ENCODE results near the gene TTLL1.

Gene TTLL1

DNA sequence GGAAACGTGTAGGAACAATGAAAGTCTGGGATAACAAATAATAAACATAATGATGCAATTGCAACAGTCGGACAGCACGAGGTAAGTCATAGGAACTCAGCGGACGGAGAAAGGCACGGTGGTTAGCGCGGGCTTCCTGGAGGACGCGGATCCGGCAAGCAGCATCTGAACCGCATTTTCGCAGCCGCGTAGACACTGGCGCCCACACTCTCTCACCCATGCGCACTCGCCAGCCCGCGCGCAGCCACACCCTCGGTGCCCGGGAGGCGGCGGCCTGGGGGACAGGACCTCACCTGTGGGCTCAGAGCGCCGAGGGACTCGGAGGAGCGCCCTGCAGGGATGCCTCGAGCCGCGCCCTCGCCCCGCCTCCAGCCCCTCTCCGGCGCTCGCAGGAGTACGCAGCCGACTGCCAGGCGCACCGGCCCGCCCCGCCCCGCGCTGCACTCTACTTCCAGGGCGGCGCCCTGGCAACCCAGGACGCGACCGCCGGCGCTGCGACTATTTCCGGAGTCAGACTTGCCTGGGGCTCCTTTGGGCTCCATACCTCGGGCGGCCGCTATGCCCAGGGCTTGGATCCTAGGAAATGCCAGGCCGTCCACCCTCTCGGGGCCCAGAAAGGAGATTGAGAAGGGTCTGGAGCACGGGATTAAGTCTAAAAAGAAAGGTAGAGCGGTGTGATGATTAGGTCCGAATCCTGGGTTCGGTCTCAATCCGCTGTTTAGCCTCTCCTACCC, at the start of gene TTLL1:
TSS of gene TTLL1 (minus strand) at position 408 of the 734 bp plus-strand sequence. CDS start 13,805 bp downstream, outside the sequence.
- Histone ChIP-seq H3K27me3 (ENCODE audit: control insufficient read depth, insufficient read depth, low read length) (no peaks in the 10 kb centered on the region), H3K4me1 (ENCODE audit: control insufficient read depth, insufficient read depth, low read length) (0 out of 2 replicates have a peak, but pooled peaks cover 1% of the 10 kb centered on the region), H3K4me3 (ENCODE audit: low read length) (peak within 1 kb of the TSS; percentile 64; the same call in 1 of the 2 replicates), H3K9me3 (ENCODE audit: control insufficient read depth, insufficient read depth, low read length) (no peaks in the 10 kb centered on the region), H3K36me3 (ENCODE audit: control insufficient read depth, insufficient read depth, low read length) (no peaks in the 10 kb centered on the region), H3K27ac (ENCODE audit: low read length) (no peak within 1 kb of the TSS)
- peak; percentile 50 for DNase-seq (ENCODE audit: low read depth, low spot score)
- WGBS (ENCODE audit: insufficient coverage, insufficient read length): no CpG with 5 or more reads among the region's 64 CpGs

DNA sequence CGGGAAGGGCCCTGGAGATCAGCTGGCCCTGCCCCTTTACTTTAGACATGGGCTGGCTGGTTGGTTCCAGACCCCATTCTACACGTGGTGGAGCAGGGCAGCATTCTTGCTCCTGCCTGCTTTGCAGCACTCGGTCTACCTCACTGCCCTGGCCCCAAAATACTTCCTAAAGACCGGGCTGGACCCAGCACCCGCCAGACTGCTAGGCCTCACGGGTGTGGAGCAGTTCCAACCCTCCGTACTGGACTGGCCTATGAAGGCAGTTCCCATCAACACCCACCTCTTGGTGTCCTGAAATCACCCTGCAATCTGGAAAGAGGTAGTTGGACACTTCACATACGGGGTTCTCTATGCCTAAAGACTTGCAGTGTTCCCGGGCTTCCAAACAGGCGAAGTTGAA, 47.6 kb upstream of the TTLL1 start:
- Histone ChIP-seq H3K27ac (ENCODE audit: low read length) (no peak overlapping the region), H3K27me3 (ENCODE audit: control insufficient read depth, insufficient read depth, low read length) (no peaks in the 10 kb centered on the region), H3K36me3 (ENCODE audit: control insufficient read depth, insufficient read depth, low read length) (peaks cover 23% of the 10 kb centered on the region), H3K4me1 (ENCODE audit: control insufficient read depth, insufficient read depth, low read length) (no peaks in the 10 kb centered on the region), H3K9me3 (ENCODE audit: control insufficient read depth, insufficient read depth, low read length) (no peaks in the 10 kb centered on the region), H3K4me3 (ENCODE audit: low read length) (no peak overlapping the region)
- no peak for DNase-seq (ENCODE audit: low read depth, low spot score)
- no CpG with 5 or more reads among the region's 10 CpGs for WGBS (ENCODE audit: insufficient coverage, insufficient read length)

DNA sequence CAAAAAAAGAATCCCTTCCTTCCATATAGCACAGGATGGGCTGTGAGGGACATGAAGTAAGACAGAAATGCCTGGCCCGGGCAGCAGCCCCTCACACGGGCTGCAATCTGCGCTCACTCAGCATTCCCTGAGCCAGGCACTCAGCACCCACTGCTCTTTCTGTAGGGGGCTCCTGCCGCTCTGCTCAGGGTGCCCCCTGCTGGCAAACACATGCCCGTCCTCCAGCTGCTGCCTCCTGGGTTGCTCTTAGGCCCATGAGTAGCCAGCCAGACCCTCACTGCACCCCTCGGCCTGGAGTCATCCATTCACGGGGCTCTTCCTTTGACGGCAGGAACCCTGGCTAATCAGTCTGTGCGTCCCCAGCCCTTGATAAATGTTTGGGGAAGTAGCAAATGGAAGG, 47.1 kb upstream of the TTLL1 start:
- peaks cover 23% of the 10 kb centered on the region for H3K36me3 ChIP-seq (ENCODE audit: control insufficient read depth, insufficient read depth, low read length)
- H3K27ac ChIP-seq (ENCODE audit: low read length): no peak overlapping the region
- no peak overlapping the region for H3K4me3 ChIP-seq (ENCODE audit: low read length)
- H3K27me3 ChIP-seq (ENCODE audit: control insufficient read depth, insufficient read depth, low read length): no peaks in the 10 kb centered on the region
- DNase-seq (ENCODE audit: low read depth, low spot score): no peak
- H3K4me1 ChIP-seq (ENCODE audit: control insufficient read depth, insufficient read depth, low read length): no peaks in the 10 kb centered on the region
- no CpG with 5 or more reads among the region's 9 CpGs for WGBS (ENCODE audit: insufficient coverage, insufficient read length)
- H3K9me3 ChIP-seq (ENCODE audit: control insufficient read depth, insufficient read depth, low read length): no peaks in the 10 kb centered on the region

DNA sequence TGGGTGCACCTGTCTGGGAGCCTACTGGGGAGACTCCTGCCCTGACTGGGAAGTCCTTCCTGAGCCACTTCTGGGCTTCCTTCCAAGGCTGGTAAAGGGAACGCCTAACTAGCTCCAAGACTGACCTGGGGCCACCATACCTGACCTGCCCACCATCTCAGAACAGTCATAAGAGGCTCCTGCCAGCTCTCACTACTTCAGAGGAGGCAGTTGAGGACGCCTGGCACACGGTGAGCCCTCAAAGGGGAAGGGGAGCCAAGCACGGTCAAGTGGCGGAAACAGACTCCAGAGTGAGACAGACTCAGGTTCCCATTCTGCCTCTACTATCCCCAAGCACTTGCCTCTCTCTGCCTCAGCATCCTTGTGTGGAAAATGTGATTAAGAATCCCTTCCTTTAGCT, 46.4 kb upstream of the TTLL1 start:
- Histone ChIP-seq H3K27me3 (ENCODE audit: control insufficient read depth, insufficient read depth, low read length) (no peaks in the 10 kb centered on the region), H3K4me1 (ENCODE audit: control insufficient read depth, insufficient read depth, low read length) (no peaks in the 10 kb centered on the region), H3K9me3 (ENCODE audit: control insufficient read depth, insufficient read depth, low read length) (no peaks in the 10 kb centered on the region), H3K36me3 (ENCODE audit: control insufficient read depth, insufficient read depth, low read length) (peaks cover 23% of the 10 kb centered on the region), H3K4me3 (ENCODE audit: low read length) (no peak overlapping the region), H3K27ac (ENCODE audit: low read length) (no peak overlapping the region)
- no CpG with 5 or more reads among the region's 5 CpGs for WGBS (ENCODE audit: insufficient coverage, insufficient read length)
- no peak for DNase-seq (ENCODE audit: low read depth, low spot score)

DNA sequence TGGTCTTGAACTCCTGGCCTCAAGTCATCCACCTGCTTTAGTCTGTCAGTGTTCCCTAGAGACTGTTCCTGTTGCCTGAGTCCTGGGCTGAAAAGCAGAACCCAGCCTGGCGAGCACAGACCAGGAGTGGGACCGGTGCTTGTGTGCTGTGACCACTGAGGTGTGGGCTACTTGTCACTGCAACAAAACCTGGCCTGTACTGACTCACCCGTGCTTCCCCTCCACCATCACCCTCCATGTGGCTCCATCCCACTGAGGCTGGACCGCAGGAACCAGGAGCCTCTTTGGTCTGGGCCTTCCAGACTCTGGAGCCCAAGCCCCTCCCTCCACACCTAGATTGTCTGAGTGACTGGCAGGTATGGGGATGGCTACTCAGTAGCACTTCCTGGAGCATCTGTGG, 45.4 kb upstream of the TTLL1 start:
- Histone ChIP-seq H3K27ac (ENCODE audit: low read length) (no peak overlapping the region), H3K9me3 (ENCODE audit: control insufficient read depth, insufficient read depth, low read length) (no peaks in the 10 kb centered on the region), H3K4me1 (ENCODE audit: control insufficient read depth, insufficient read depth, low read length) (no peaks in the 10 kb centered on the region), H3K36me3 (ENCODE audit: control insufficient read depth, insufficient read depth, low read length) (peaks cover 20% of the 10 kb centered on the region), H3K4me3 (ENCODE audit: low read length) (no peak overlapping the region), H3K27me3 (ENCODE audit: control insufficient read depth, insufficient read depth, low read length) (no peaks in the 10 kb centered on the region)
- no peak for DNase-seq (ENCODE audit: low read depth, low spot score)
- WGBS (ENCODE audit: insufficient coverage, insufficient read length): no CpG with 5 or more reads among the region's 4 CpGs

DNA sequence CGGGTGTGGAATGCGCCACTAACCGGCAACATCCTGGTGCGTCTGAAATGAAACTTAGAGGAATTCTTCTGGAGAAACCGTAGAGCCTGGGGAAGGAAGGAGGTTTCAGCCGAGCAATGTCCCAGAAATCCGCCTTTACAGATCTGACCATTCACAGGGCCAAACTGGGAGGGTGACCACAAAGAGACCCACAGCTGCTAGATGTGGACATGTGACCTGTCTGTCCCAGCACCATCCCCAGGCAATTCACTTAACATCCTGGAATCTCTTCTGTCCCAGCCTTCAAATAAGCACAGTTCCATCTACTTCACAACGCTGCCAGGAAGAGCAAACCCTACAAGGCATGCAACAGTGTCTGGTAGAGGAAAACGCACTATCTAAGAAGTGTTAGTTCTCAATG, 44.2 kb upstream of the TTLL1 start:
- H3K36me3 ChIP-seq (ENCODE audit: control insufficient read depth, insufficient read depth, low read length): peaks cover 20% of the 10 kb centered on the region
- DNase-seq (ENCODE audit: low read depth, low spot score): no peak
- H3K27ac ChIP-seq (ENCODE audit: low read length): no peak overlapping the region
- no peak overlapping the region for H3K4me3 ChIP-seq (ENCODE audit: low read length)
- no peaks in the 10 kb centered on the region for H3K4me1 ChIP-seq (ENCODE audit: control insufficient read depth, insufficient read depth, low read length)
- H3K9me3 ChIP-seq (ENCODE audit: control insufficient read depth, insufficient read depth, low read length): no peaks in the 10 kb centered on the region
- WGBS (ENCODE audit: insufficient coverage, insufficient read length): no CpG with 5 or more reads among the region's 9 CpGs
- H3K27me3 ChIP-seq (ENCODE audit: control insufficient read depth, insufficient read depth, low read length): no peaks in the 10 kb centered on the region

DNA sequence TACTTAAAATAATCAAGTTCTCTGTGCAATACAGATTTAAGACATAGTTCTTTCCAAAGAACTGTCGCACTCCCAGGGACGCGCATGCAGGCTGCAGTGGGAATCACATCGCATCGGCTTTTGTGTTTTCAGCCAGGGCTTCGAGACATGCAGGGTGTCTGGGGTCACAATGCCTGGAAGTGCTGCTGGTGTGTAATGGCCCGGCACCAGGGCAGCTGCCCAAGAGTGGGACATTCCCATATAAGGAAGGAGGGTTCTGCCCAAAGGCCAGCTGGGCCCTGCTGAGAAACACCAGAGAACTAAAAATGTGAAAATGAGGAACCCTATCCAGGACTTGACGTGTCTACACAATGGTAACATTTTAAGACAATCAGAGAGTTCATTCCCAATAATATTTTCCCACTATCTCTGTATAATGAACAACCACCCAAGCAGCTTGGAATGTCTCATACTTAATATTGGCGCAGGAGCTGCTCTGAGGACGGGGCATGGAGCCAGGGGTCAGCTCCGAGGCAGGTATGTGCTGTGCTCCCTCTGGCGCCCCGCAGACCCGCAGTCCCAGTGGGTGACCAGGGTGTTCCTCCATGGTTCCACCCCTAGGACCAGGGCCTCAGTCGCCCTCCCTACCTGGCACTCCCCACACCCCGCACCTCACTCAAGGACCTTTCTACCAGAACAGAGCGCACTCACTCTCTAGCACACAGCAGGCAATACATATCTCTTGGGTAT, 42.7 kb upstream of the TTLL1 start:
- no peaks in the 10 kb centered on the region for H3K4me1 ChIP-seq (ENCODE audit: control insufficient read depth, insufficient read depth, low read length)
- peaks cover 14% of the 10 kb centered on the region for H3K36me3 ChIP-seq (ENCODE audit: control insufficient read depth, insufficient read depth, low read length)
- no peak for DNase-seq (ENCODE audit: low read depth, low spot score)
- H3K27ac ChIP-seq (ENCODE audit: low read length): no peak overlapping the region
- H3K4me3 ChIP-seq (ENCODE audit: low read length): no peak overlapping the region
- no peaks in the 10 kb centered on the region for H3K27me3 ChIP-seq (ENCODE audit: control insufficient read depth, insufficient read depth, low read length)
- WGBS (ENCODE audit: insufficient coverage, insufficient read length): no CpG with 5 or more reads among the region's 17 CpGs
- no peaks in the 10 kb centered on the region for H3K9me3 ChIP-seq (ENCODE audit: control insufficient read depth, insufficient read depth, low read length)

DNA sequence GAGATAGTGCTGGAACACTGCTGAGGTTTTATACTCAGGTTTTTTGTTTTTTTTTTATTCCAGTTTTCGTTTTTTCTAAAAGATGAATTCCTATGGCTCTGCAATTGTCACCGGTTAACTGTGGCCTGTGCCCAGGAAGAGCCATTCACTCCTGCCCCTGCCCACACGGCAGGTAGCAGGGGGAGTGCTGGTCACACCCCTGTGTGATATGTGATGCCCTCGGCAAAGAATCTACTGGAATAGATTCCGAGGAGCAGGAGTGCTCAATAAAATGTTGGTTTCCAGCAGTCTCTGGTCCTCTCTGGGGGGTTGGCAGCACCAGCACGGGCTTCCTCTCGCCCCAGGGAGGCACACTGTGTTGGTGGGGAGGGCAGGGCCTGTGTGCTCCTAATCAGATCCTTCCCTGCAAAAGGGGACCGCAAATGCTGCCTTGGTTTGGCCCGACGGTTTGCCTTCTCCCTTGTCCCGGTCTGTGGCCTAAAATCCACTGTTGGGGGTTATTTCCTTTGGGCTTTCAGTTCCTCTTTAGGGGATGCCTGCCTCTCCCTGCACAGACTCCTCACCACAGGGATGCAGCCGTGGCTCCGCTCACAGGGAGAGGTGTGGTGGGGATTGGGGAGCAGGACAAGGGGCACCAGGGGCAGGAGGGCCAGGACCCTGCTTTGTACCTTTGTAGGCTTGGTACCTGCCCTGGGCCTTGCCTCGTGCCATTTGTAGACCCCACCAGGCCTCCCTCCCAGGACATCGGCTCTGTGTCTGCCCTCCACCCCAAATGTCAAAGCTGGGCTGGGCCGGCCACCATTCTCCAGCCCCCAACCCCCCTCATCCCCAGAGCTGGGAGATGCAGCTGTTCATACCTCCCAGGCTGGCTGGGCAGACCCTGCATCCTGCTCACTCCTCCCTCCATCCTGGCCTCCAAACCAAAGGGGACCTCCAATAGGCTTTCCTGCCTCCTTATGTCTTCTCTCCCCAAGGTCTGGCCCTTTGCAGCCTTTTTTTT, 40.5 kb upstream of the TTLL1 start:
- no peaks in the 10 kb centered on the region; the same call in 1 of the 2 replicates for H3K4me1 ChIP-seq (ENCODE audit: control insufficient read depth, insufficient read depth, low read length)
- DNase-seq (ENCODE audit: low read depth, low spot score): no peak
- H3K9me3 ChIP-seq (ENCODE audit: control insufficient read depth, insufficient read depth, low read length): no peaks in the 10 kb centered on the region
- H3K36me3 ChIP-seq (ENCODE audit: control insufficient read depth, insufficient read depth, low read length): peaks cover 9% of the 10 kb centered on the region
- WGBS (ENCODE audit: insufficient coverage, insufficient read length): no CpG with 5 or more reads among the region's 16 CpGs
- H3K4me3 ChIP-seq (ENCODE audit: low read length): no peak overlapping the region
- H3K27me3 ChIP-seq (ENCODE audit: control insufficient read depth, insufficient read depth, low read length): no peaks in the 10 kb centered on the region
- no peak overlapping the region for H3K27ac ChIP-seq (ENCODE audit: low read length)

DNA sequence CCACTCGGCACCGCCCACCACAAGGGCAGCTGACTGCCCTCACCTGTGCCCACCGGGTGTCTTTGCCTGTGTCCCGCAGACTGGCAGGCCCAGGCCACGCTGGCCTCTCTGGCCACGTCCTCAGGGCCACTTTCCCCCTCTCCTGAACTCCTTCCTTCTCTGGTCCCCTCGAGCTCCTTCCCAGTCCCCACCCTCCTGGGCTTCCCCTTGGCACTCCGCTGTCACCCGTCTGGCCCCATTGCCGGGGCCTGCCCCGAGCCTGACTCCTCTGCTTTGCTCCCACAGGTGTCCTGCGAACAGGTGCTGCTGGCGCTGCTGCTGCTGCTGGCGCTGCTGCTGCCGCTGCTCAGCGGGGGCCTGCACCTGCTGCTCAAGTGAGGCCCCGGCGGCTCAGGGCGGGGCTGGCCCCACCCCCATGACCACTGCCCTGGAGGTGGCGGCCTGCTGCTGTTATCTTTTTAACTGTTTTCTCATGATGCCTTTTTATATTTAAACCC, 39.8 kb upstream of the TTLL1 start:
- Histone ChIP-seq H3K4me1 (ENCODE audit: control insufficient read depth, insufficient read depth, low read length) (no peaks in the 10 kb centered on the region; the same call in 1 of the 2 replicates), H3K27ac (ENCODE audit: low read length) (no peak overlapping the region), H3K36me3 (ENCODE audit: control insufficient read depth, insufficient read depth, low read length) (0 out of 2 replicates have a peak, but pooled peaks cover 4% of the 10 kb centered on the region), H3K4me3 (ENCODE audit: low read length) (no peak overlapping the region), H3K27me3 (ENCODE audit: control insufficient read depth, insufficient read depth, low read length) (no peaks in the 10 kb centered on the region), H3K9me3 (ENCODE audit: control insufficient read depth, insufficient read depth, low read length) (no peaks in the 10 kb centered on the region)
- WGBS (ENCODE audit: insufficient coverage, insufficient read length): no CpG with 5 or more reads among the region's 20 CpGs
- no peak for DNase-seq (ENCODE audit: low read depth, low spot score)

DNA sequence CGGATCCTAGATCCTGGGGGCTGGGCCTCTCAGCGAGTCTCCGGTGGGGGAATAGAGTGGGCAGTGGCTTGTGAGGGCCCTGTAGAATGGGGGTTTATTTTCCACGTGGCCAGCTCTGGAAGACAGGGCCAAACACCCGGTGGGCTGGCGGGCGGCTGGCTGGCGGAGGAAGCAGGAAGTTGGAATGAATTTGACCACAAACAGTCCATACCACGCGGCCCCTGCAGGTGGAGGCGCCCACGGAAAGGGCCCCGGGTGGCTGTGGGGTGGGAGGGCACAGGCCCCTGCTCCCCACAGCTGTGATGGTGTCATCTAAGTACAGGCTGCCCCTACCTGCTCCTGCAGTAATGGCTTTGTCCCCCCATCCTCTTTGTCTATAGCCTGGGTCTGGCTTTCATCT, 38.9 kb upstream of the TTLL1 start:
- Histone ChIP-seq H3K27ac (ENCODE audit: low read length) (no peak overlapping the region), H3K4me3 (ENCODE audit: low read length) (no peak overlapping the region), H3K9me3 (ENCODE audit: control insufficient read depth, insufficient read depth, low read length) (no peaks in the 10 kb centered on the region), H3K36me3 (ENCODE audit: control insufficient read depth, insufficient read depth, low read length) (0 out of 2 replicates have a peak, but pooled peaks cover 3% of the 10 kb centered on the region), H3K27me3 (ENCODE audit: control insufficient read depth, insufficient read depth, low read length) (no peaks in the 10 kb centered on the region), H3K4me1 (ENCODE audit: control insufficient read depth, insufficient read depth, low read length) (no peaks in the 10 kb centered on the region; the same call in 1 of the 2 replicates)
- WGBS (ENCODE audit: insufficient coverage, insufficient read length): no CpG with 5 or more reads among the region's 13 CpGs
- DNase-seq (ENCODE audit: low read depth, low spot score): no peak
